HCT116 (cell line): ENCODE results near the gene TMEM38A.

Experiments
- CTCF ChIP-seq, 3 experiments: fragments of 200-600 bp in 1 of 3; sonication (generic) in 1 of 3; IDR thresholded peaks in 2 of 3; conservative IDR thresholded peaks in 1 of 3; 2 replicates each; pipeline ENCODE4 v1.5.1; 2012 to 2017; ENCODE audit warnings: low read depth in 2 of 3, low read length in 2 of 3, antibody characterized with exemption in 1 of 3, borderline replicate concordance in 1 of 3, control low read depth in 1 of 3, mild to moderate bottlenecking in 1 of 3, mixed read lengths in 1 of 3, mixed run types in 1 of 3, moderate library complexity in 1 of 3; ENCODE audit not compliant: insufficient read depth in 1 of 3
- EZH2 ChIP-seq: fragments of 200-600 bp; sonication (generic); IDR thresholded peaks from 2 replicates; pipeline ENCODE4 v1.6.1; 2017; ENCODE audit warnings: antibody characterized with exemption, mixed run types
- JUND ChIP-seq: IDR thresholded peaks from 2 replicates; pipeline ENCODE4 v1.6.1; 2012
- POLR2A ChIP-seq: IDR thresholded peaks from 2 replicates; pipeline ENCODE4 v1.7.0; 2011; ENCODE audit warnings: borderline replicate concordance; ENCODE audit not compliant: insufficient read depth, insufficient read length; ENCODE audit errors: extremely low read depth
- POLR2AphosphoS5 ChIP-seq: IDR thresholded peaks from 2 replicates; pipeline ENCODE4 v1.6.1; 2011; ENCODE audit warnings: mild to moderate bottlenecking, low read depth, low read length, moderate library complexity
- RAD21 ChIP-seq: IDR thresholded peaks from 2 replicates; pipeline ENCODE4 v1.6.1; 2012; ENCODE audit warnings: low read depth, mild to moderate bottlenecking
- SP1 ChIP-seq: IDR thresholded peaks from 2 replicates; pipeline ENCODE4 v1.6.1; 2012; ENCODE audit warnings: low read depth
- ZFX ChIP-seq: fragments of 450-650 bp; IDR thresholded peaks from 2 replicates; pipeline ENCODE4 v1.6.1; 2017
- ZNF274 ChIP-seq: fragments of 200-500 bp; sonication (Bioruptor generic); IDR thresholded peaks from 2 replicates; pipeline ENCODE4 v1.6.1; 2014; ENCODE audit warnings: mild to moderate bottlenecking, low read depth, low read length, inconsistent platforms

- TF ChIP-seq RAD21 (no peak), POLR2AphosphoS5 (no peak), SP1 (no peak), ZNF274 (no peak), POLR2A (no peak), CTCF (IDR thresholded peaks at IDR 0.05 in 2 of 3, conservative IDR thresholded peaks at IDR 0.05 in 1 of 3; ENCODE audit: borderline replicate concordance in 1 of 3, insufficient read depth in 1 of 3, low read depth in 2 of 3, low read length in 2 of 3) (no peak), EZH2 (no peak), JUND (no peak), ZFX (no peak)
Observed at GRCh38 chr19:16668176-16668575, 7.2 kb downstream of the TMEM38A start.
